ENCODE results near the gene NDUFAF8.
A peak's percentile ranks its signal among the peaks of the same experiment; 100 is the strongest.
"Not testable (repeated sequence)": the region's sequence is repeated elsewhere in the genome, so short reads cannot be mapped to it uniquely, and the experiment has no call there.

The NDUFAF8 gene

GRCh38 chr17:81223762-81224130, 15.4 kb upstream of the NDUFAF8 start:
- DNase-seq: no peak

- not testable (repeated sequence) for DNase-seq
These were observed 11.5 kb upstream of the NDUFAF8 start for GRCh38 chr17:81227630-81228029.

- no peak for DNase-seq
These were observed 10.7 kb upstream of the NDUFAF8 start for GRCh38 chr17:81228420-81228819.

- DNase-seq: no peak
These were observed 10.1 kb upstream of the NDUFAF8 start for GRCh38 chr17:81228834-81229665.

GRCh38 chr17:81229666-81229920, 9.5 kb upstream of the NDUFAF8 start:
- DNase-seq: no peak

- DNase-seq: no peak
These were observed 8.9 kb upstream of the NDUFAF8 start for GRCh38 chr17:81230043-81230820.

GRCh38 chr17:81231121-81231645, 7.9 kb upstream of the NDUFAF8 start:
- DNase-seq: no peak

GRCh38 chr17:81231766-81232581, 7.1 kb upstream of the NDUFAF8 start:
- no peak for DNase-seq

- DNase-seq: no peak
These were observed 6.4 kb upstream of the NDUFAF8 start for GRCh38 chr17:81232616-81233241.

- no peak for DNase-seq
These were observed 5.8 kb upstream of the NDUFAF8 start for GRCh38 chr17:81233316-81233715.

GRCh38 chr17:81233811-81234505, 5.2 kb upstream of the NDUFAF8 start:
- DNase-seq: no peak

GRCh38 chr17:81234506-81234855, 4.6 kb upstream of the NDUFAF8 start:
- no peak for DNase-seq

- no peak for DNase-seq
These were observed 3.9 kb upstream of the NDUFAF8 start for GRCh38 chr17:81234940-81235821.

- no peak for DNase-seq
These were observed 3.0 kb upstream of the NDUFAF8 start for GRCh38 chr17:81235822-81236740.

GRCh38 chr17:81236784-81237183, 2.3 kb upstream of the NDUFAF8 start:
- no peak for DNase-seq

- DNase-seq: no peak
These were observed 1.3 kb upstream of the NDUFAF8 start for GRCh38 chr17:81237591-81238489.

- no peak for DNase-seq
These were observed 666 bp upstream of the NDUFAF8 start for GRCh38 chr17:81238490-81238814.

GRCh38 chr17:81239714-81240555, 817 bp downstream of the NDUFAF8 start:
- peak; percentile 61 to 64 for DNase-seq

Data from stimulated activated CD4-positive, alpha-beta T cell treated with anti-CD3 and anti-CD28 coated beads, Interleukin-2, amount 100 ng/mL, for 24 hours (primary cell).